K562 (cell line): ENCODE results near the gene DPEP2NB. TPM values are rescaled to one million over a fixed set of nuclear protein-coding genes. Genes with fewer than 3 reads are reported as not detected.

Experiments used
- ATF1 ChIP-seq, 2 experiments: fragments of 450-650 bp in 1 of 2; IDR thresholded peaks; 2 replicates each; pipeline ENCODE4 v1.6.1; 2016; ENCODE audit warnings: missing compliant biosample characterization in 1 of 2, missing genetic modification characterization in 1 of 2
- CBX5 ChIP-seq: IDR thresholded peaks from 2 replicates; pipeline ENCODE4 v1.6.1; 2014; ENCODE audit warnings: low read depth, borderline replicate concordance
- CTCFL ChIP-seq: IDR thresholded peaks from 2 replicates; pipeline ENCODE4 v1.6.1; 2011; ENCODE audit warnings: borderline replicate concordance, low read depth, mild to moderate bottlenecking, moderate library complexity, low read length; ENCODE audit not compliant: insufficient read depth, poor library complexity, severe bottlenecking
- EP400 ChIP-seq: fragments of 450-650 bp; IDR thresholded peaks from 2 replicates; pipeline ENCODE4 v1.6.1; 2017; ENCODE audit warnings: antibody characterized with exemption, mild to moderate bottlenecking, moderate library complexity
- HINFP ChIP-seq: fragments of 450-650 bp; conservative IDR thresholded peaks from 2 replicates; pipeline ENCODE4 v1.6.1; 2016; ENCODE audit warnings: missing genetic modification characterization, low read depth, mild to moderate bottlenecking, control low read depth, missing compliant biosample characterization
- KDM2B ChIP-seq: fragments of 250-450 bp; sonication (Bioruptor Pico); IDR thresholded peaks from 2 replicates; pipeline ENCODE4 v1.8.0; 2021; ENCODE audit warnings: mild to moderate bottlenecking, moderate library complexity
- KDM4B ChIP-seq, 2 experiments: fragments of 450-650 bp in 1 of 2; sonication (generic) in 1 of 2; IDR thresholded peaks; 2 replicates each; pipeline ENCODE4 v1.6.1; 2016 to 2017; ENCODE audit warnings: borderline replicate concordance in 2 of 2, antibody characterized with exemption in 1 of 2, low read depth in 1 of 2, mild to moderate bottlenecking in 1 of 2
- MAZ ChIP-seq, 2 experiments: fragments of 450-650 bp in 1 of 2; sonication (generic) in 1 of 2; formaldehyde crosslinking; IDR thresholded peaks in 1 of 2; conservative IDR thresholded peaks in 1 of 2; 2 replicates each; pipeline versions ENCODE4 v1.4.0 to v1.5.0; 2020; ENCODE audit warnings: mild to moderate bottlenecking in 1 of 2, missing genetic modification reagents in 1 of 2
- RB1 ChIP-seq: fragments of 450-650 bp; IDR thresholded peaks from 2 replicates; pipeline ENCODE4 v1.6.1; 2017; ENCODE audit warnings: low read depth, mild to moderate bottlenecking
- XRCC5 ChIP-seq: fragments of 200-400 bp; formaldehyde crosslinking; IDR thresholded peaks from 2 replicates; pipeline ENCODE4 v1.6.1; 2017; ENCODE audit warnings: low read depth, mild to moderate bottlenecking, low read length
- ZNF12 ChIP-seq: sonication (generic); formaldehyde crosslinking; IDR thresholded peaks from 2 replicates; pipeline ENCODE4 v1.4.0; 2020; ENCODE audit warnings: mild to moderate bottlenecking, missing genetic modification reagents
- ZNF740 ChIP-seq, 3 experiments: fragments of 200-800 bp in 1 of 3; sonication (Bioruptor generic) in 1 of 3; sonication (generic) in 1 of 3; formaldehyde crosslinking in 1 of 3; IDR thresholded peaks; 2 replicates each; pipeline versions ENCODE4 v1.6.1 to v1.8.0; 2016 to 2022; ENCODE audit warnings: mild to moderate bottlenecking in 2 of 3, missing compliant biosample characterization in 2 of 3, missing genetic modification characterization in 2 of 3, missing genetic modification reagents in 1 of 3
- ZNF76 ChIP-seq: fragments of 250-450 bp; sonication (Bioruptor Pico); IDR thresholded peaks from 2 replicates; pipeline ENCODE4 v1.4.0; 2020; ENCODE audit warnings: mild to moderate bottlenecking, moderate library complexity, borderline replicate concordance
- polyA plus RNA-seq, 8 experiments: library from polyadenylated mRNA; depleted of rRNA in 4 of 8; stranded (reverse) in 5 of 8; unstranded in 3 of 8; fragments of >200 nt; fragmentation: Nextera tagmentation in 2 of 8; fragmentation: Illumina TruSeq in 1 of 8; extraction: Ambion mirVana in 2 of 8; extraction: Trizol in 1 of 8; gene quantifications; 2 replicates each; pipeline versions ENCODE4 v1.2.1 to v1.2.3, GENCODE V29; 2011 to 2014; ENCODE audit warnings: inconsistent platforms in 1 of 8, missing spikeins in 1 of 8
- total RNA-seq, 7 experiments: library from RNA; depleted of rRNA in 6 of 7; stranded (reverse); fragments of >200 nt in 6 of 7; fragmentation: Illumina TruSeq in 2 of 7; extraction: Trizol in 2 of 7; gene quantifications; 2 replicates each; pipeline versions ENCODE4 v1.2.1 to v1.2.3, GENCODE V29; 2011 to 2021; ENCODE audit warnings: low replicate concordance in 1 of 7
- TF ChIP-seq, protein P1 (sequence below): sonication (generic); formaldehyde crosslinking; IDR thresholded peaks from 2 replicates; pipeline ENCODE4 v1.8.0; 2022; ENCODE audit warnings: missing genetic modification reagents, mild to moderate bottlenecking, moderate library complexity, borderline replicate concordance
- TF ChIP-seq, protein P2 (sequence below): fragments of 450-650 bp; IDR thresholded peaks from 2 replicates; pipeline ENCODE4 v1.6.1; 2018; ENCODE audit not compliant: partially characterized antibody

The DPEP2NB gene
- total and polyA plus RNA-seq, 9 of the 15 experiments (the other 6 are each of a cell fraction or from before 2014, with no cell fraction given): not detected

- TF ChIP-seq ZNF740 (CRISPR knock-in tag; IDR thresholded peaks at IDR 0.05) (no peak), ZNF740 (tag; IDR thresholded peaks at IDR 0.05) (0 out of 4 replicates have a peak, but pooled peaks of 1 of the 2 experiments have one; percentile 22), KDM2B (no peak), ZNF76 (0 out of 2 replicates have a peak, but pooled peaks have one; percentile 38), CBX5 (no peak), HINFP (tag) (no peak), EP400 (peak; percentile 50; the same call in 1 of the 2 replicates), XRCC5 (peak; percentile 68; the same call in 1 of the 2 replicates), ZNF12 (CRISPR knock-in tag) (no peak), MAZ (CRISPR knock-in tag; conservative IDR thresholded peaks at IDR 0.05 in 1 of 2, IDR thresholded peaks at IDR 0.05 in 1 of 2) (peak; percentile 37 to 66; a peak in 2 of 4 replicates), ATF1 (CRISPR knock-in tag; IDR thresholded peaks at IDR 0.05) (no peak), ATF1 (tag; IDR thresholded peaks at IDR 0.05) (peak; percentile 34; the same call in 1 of the 2 replicates), KDM4B (IDR thresholded peaks at IDR 0.05; ENCODE audit: borderline replicate concordance in 2 of 2, low read depth in 1 of 2) (no peak), CTCFL (peak; percentile 74), RB1 (peak; percentile 68; the same call in 1 of the 2 replicates)
- TF ChIP-seq, protein P1, sequence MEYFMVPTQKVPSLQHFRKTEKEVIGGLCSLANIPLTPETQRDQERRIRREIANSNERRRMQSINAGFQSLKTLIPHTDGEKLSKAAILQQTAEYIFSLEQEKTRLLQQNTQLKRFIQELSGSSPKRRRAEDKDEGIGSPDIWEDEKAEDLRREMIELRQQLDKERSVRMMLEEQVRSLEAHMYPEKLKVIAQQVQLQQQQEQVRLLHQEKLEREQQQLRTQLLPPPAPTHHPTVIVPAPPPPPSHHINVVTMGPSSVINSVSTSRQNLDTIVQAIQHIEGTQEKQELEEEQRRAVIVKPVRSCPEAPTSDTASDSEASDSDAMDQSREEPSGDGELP: peak; percentile 73; the same call in 1 of the 2 replicates
- TF ChIP-seq, protein P2, sequence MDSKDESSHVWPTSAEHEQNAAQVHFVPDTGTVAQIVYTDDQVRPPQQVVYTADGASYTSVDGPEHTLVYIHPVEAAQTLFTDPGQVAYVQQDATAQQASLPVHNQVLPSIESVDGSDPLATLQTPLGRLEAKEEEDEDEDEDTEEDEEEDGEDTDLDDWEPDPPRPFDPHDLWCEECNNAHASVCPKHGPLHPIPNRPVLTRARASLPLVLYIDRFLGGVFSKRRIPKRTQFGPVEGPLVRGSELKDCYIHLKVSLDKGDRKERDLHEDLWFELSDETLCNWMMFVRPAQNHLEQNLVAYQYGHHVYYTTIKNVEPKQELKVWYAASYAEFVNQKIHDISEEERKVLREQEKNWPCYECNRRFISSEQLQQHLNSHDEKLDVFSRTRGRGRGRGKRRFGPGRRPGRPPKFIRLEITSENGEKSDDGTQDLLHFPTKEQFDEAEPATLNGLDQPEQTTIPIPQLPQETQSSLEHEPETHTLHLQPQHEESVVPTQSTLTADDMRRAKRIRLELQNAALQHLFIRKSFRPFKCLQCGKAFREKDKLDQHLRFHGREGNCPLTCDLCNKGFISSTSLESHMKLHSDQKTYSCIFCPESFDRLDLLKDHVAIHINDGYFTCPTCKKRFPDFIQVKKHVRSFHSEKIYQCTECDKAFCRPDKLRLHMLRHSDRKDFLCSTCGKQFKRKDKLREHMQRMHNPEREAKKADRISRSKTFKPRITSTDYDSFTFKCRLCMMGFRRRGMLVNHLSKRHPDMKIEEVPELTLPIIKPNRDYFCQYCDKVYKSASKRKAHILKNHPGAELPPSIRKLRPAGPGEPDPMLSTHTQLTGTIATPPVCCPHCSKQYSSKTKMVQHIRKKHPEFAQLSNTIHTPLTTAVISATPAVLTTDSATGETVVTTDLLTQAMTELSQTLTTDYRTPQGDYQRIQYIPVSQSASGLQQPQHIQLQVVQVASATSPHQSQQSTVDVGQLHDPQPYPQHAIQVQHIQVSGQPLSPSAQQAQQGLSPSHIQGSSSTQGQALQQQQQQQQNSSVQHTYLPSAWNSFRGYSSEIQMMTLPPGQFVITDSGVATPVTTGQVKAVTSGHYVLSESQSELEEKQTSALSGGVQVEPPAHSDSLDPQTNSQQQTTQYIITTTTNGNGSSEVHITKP: peak; percentile 37
Measured at GRCh38 chr16:68040506-68041288, 25.0 kb upstream of the DPEP2NB start (continued).
